ENCODE results near the gene A2ML1. TPM values are rescaled to one million over a fixed set of nuclear protein-coding genes. Genes with fewer than 3 reads are reported as not detected.
"Not testable (repeated sequence)": the region's sequence is repeated elsewhere in the genome, so short reads cannot be mapped to it uniquely, and the experiment has no call there.

Gene A2ML1
- total RNA-seq, 2 donors from 2014 or later = not detected

DNA sequence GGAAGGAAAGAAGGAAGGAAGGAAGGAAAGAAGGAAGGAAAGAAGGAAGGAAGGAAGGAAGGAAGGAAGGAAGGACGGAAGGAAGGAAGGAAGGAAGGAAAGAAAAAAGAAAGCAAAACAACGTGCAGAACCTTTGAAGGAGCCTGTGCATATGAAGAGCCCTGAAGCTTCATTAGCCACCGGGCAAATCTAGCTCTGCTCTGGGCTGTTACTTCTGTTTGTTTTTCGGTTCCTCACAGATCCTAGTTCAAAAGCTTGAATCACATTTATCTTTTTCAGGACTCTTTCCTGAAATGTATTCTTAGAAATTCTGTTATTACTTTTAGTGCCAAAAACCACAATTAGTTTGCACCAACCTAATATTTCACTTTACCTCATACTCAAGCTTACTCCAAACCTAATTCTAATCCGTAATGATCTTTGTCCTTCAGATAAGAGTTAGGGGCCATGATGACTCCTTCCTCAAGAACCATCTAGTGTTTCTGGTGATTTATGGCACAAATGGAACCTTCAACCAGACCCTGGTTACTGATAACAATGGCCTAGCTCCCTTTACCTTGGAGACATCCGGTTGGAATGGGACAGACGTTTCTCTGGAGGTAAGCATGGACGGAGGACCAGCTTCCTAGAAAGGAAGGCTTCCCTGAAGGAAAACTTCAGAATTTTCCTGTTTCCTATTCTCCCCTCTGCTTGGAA is 18.7 kb downstream of the A2ML1 start:
- no peak for DNase-seq (ENCODE audit: low spot score)
- intact Hi-C loops (cut with DNase I) = no loop called here

- no peak for DNase-seq (ENCODE audit: low spot score)
- intact Hi-C loops (cut with DNase I) = no loop called here
Measured at GRCh38 chr12:8841778-8842177, 19.4 kb downstream of the A2ML1 start.

DNA sequence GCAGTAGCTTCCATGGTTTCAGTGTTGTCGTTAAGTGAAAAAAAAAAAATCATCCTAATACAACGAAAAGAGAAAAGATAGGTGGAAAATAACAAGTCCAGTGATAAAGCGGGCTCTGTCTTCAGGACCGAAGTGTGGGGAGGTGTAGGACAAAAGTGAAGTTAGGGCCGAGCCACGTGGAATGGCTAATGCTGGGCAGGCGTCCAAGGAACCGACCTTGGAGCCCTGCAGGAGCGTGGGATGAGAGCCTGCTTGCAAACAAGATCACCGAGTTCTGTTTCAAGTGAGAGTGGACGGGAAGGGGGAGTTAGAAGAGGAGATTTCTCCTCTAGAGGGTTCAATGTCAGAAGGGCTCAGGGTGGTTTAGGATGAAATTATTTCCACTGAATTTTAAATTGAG is 22.2 kb downstream of the A2ML1 start:
- intact Hi-C loops (cut with DNase I) = no loop called here
- no peak for DNase-seq (ENCODE audit: low spot score)

DNA sequence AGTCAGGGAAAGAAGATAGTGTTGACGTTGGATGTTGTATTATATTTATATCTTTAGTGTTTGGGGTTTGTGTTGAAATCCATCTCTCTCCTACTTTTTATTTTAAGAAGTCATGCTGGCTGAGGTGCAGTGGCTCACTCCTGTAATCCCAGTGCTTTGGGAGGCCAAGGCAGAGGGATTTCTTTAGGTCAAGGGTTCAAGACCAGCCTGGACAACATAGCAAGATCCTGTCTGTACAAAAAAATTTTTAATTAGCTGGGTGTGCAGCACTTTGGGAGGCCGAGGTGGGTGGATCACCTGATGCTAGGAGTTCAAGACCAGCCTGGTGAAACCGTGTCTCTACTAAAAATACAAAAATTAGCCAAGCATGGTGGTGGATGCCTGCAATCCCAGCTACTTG is 23.9 kb downstream of the A2ML1 start:
- no peak for DNase-seq (ENCODE audit: low spot score)
- intact Hi-C loops (cut with DNase I) = no loop called here

GRCh38 chr12:8847435-8847834 is 25.0 kb downstream of the A2ML1 start:
- DNase-seq (ENCODE audit: low spot score) = no peak
- intact Hi-C loops (cut with DNase I) = no loop called here

DNA sequence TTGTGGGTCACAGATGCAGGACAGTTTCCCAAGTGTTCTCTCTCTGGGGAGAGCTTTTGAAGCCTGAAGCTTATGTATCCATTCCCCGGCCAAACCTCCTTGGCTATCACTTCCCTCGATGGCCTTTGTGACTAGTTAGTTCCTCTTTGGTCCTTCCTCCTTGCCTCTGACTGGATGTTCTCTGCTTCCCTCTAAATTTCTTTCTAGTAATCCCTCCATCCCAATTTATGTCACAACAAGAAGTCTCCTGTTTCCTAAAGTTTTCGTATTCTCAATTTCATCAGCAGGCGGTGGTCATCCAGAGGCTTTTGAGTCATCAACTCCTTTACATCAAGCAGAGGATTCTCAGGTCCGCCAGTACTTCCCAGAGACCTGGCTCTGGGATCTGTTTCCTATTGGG is 27.5 kb downstream of the A2ML1 start:
- intact Hi-C loops (cut with DNase I) = no loop called here
- DNase-seq (ENCODE audit: low spot score) = no peak

GRCh38 chr12:8852119-8852518 is 29.7 kb downstream of the A2ML1 start:
- DNase-seq (ENCODE audit: low spot score) = no peak
- intact Hi-C loops (cut with DNase I) = no loop called here

DNA sequence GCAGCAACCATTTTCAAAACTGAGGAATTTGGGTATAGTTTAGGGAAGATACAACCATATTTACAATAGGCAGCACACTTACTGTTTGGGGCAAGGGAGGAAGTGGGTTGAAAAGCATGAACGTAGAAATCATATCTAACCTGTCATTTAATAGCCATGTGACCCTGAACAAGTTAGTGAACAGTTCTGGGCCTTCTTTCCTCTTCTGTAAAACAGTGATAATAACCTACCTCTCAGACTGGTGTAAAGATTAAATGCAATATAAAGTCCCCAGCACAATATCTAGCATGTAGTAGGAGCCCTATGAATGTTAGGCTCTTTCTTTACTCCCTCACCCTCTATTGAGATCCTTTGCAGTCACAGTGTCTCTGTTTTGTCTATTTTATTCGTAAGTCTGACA is 33.5 kb downstream of the A2ML1 start:
- intact Hi-C loops (cut with DNase I) = no loop called here
- DNase-seq (ENCODE audit: low spot score) = no peak

DNA sequence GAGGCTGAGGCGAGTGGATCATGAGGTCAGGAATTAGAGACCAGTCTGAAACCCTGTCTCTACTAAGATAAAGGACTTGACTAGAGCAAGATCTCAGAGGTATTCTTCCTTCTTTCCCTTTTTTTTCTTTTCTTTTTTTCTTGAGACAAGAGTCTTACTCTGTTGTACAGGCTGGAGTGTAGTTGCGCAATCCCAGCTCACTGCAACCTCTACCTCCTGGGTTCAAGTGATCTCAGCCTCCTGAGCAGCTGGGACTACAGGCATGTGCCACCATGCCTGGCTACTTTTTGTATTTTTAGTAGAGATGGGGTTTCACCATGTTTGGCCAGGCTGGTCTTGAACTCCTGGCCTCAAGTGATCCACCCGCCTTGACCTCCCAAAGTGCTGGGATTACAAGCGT is 37.0 kb downstream of the A2ML1 start:
- DNase-seq (ENCODE audit: low spot score); intact Hi-C loops (cut with DNase I): not testable (repeated sequence)

- intact Hi-C loops (cut with DNase I) = no loop called here
- no peak for DNase-seq (ENCODE audit: low spot score)
Measured at GRCh38 chr12:8860165-8860961, 37.9 kb downstream of the A2ML1 start.

DNA sequence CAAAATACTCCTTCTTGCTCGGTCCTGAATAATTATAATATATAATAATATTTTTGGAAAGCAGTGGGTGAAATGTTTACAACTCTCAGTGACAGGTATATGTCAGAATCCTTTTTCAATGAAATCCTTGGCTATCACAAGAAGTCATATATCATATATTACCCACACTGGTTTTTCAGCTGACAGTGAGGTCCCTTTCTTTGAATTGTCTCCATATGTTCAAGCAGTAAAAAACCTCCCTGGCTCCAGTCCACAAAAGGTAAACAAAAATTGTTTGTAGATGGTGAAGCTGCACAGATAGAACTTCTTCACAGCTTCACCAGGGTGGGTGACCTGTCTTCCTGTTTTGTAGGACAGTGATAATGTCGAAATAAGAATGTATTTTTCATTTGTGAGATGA is 44.0 kb downstream of the A2ML1 start:
- DNase-seq (ENCODE audit: low spot score) = no peak
- intact Hi-C loops (cut with DNase I) = no loop called here

DNA sequence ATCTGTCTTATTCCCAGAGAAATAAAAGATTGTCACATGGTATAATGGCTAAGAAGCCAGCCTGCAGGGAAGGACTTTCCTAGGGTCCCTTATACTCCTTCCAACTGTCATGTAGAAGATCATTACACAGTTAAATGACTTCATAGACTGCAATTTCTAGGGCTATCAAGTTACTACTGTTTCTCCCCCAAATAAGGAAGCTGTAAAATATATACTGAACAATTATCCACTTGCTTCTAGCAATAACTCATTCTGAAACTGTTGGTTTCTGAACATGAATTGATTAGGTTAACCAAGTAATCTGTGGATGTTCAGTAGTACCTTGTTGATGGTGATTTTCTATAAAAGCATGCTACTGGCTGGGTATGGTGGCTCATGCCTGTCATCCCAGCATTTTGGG is 44.6 kb downstream of the A2ML1 start:
- intact Hi-C loops (cut with DNase I) = no loop called here
- no peak for DNase-seq (ENCODE audit: low spot score)

DNA sequence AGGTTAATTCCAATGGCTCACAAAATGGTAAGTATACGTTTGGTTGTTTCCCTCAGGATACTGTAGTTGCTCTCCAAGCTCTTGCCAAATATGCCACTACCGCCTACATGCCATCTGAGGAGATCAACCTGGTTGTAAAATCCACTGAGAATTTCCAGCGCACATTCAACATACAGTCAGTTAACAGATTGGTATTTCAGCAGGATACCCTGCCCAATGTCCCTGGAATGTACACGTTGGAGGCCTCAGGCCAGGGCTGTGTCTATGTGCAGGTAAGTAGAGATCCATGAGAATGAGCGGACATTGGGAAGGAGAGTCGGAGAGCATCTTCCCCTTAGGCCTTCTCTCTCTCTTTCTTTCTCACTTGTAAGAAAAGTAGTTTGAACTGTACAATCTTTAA is 45.4 kb downstream of the A2ML1 start:
- intact Hi-C loops (cut with DNase I) = no loop called here
- no peak for DNase-seq (ENCODE audit: low spot score)

DNA sequence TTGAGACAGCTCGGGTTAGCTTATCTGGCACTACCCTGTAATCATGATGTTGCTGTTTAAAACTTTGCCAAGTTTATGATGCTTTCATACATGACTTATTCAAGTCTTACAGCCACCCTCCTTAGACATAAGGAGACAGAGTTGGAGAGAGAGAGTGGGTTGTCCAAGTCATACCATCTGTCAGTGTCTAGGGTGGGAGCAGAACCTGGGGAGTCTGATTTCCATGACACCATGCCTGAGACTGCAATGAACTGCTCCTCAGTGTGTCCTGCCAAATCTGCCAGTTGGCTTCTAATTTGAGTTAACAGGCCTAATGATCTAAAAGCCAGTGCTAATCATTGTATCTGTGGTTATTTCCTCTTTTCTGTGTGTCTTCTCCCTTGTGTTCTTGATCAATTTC is 48.2 kb downstream of the A2ML1 start:
- no peak for DNase-seq (ENCODE audit: low spot score)

GRCh38 chr12:8871068-8871467 is 48.6 kb downstream of the A2ML1 start:
- intact Hi-C loops (cut with DNase I) = no loop called here
- no peak for DNase-seq (ENCODE audit: low spot score)

More for the DNA sequence above, 48.2 kb downstream of the A2ML1 start:
- intact Hi-C loops (cut with DNase I) = no loop called here

GRCh38 chr12:8876887-8877286 is 54.5 kb downstream of the A2ML1 start:
- no peak for DNase-seq (ENCODE audit: low spot score)
- intact Hi-C loops (cut with DNase I) = no loop called here

GRCh38 chr12:8886502-8887284 is 64.3 kb downstream of the A2ML1 start:
- intact Hi-C loops (cut with DNase I) = no loop called here
- DNase-seq (ENCODE audit: low spot score) = no peak

- intact Hi-C loops (cut with DNase I) = no loop called here
Measured at GRCh38 chr12:8887285-8887715, 64.9 kb downstream of the A2ML1 start.

DNA sequence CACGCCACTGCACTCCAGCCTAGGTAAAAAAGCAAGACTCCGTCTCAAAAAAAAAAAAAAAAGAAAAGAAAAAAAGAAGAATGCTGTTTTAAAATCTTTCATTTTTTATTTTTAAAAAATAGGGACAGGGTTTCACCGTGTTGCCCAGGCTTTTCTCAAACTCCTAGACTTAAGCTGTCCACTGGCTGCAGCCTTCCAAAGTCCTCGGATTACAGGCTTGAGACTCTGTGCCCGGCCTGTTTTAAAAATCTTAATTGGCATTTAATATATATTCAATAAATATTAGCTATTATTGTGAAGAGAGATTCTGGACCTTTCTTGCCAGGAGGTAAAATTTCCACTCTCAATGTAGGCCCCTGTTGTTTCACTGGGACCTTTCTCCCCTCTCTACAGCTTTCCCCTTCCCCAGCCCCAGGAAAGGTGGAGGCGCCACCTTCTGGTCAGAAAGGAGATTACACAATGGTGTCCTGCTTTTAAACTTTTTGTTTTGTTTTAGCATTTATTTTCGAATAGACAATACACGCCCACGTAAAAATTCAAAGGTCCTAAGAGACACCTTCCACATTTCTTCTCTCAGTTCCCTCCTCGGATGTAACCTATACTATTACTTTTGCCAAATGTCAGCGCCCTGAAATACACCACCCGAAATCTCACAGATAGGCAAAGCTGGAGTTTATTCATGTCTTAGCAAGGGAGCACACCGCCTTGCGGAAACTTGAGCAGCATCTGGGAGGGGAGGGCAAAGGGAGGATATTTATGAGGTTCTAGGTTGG is 68.1 kb downstream of the A2ML1 start:
- no peak for DNase-seq (ENCODE audit: low spot score)

More at GRCh38 chr12:8887285-8887715, 64.9 kb downstream of the A2ML1 start:
- DNase-seq (ENCODE audit: low spot score) = no peak

More for the DNA sequence above, 68.1 kb downstream of the A2ML1 start:
- intact Hi-C loops (cut with DNase I) = no loop called here

Data from posterior vena cava (tissue), 2 donors.